Kidney epithelial cell (primary cell): Measurements from ENCODE around the gene DDX54. TPM values are rescaled to one million over a fixed set of nuclear protein-coding genes. Genes with fewer than 3 reads are reported as not detected.

Source experiments
- DNase-seq: peaks from one replicate; pipeline ENCODE4 v3.0.0-alpha.2; 2010; ENCODE audit warnings: low read depth
- H3K27me3 ChIP-seq: 2 replicates; pipeline ENCODE4 v1.6.0; 2011; ENCODE audit warnings: low read length; ENCODE audit not compliant: control insufficient read depth, insufficient read depth
- H3K36me3 ChIP-seq: 2 replicates; pipeline ENCODE4 v1.5.1; 2011; ENCODE audit warnings: low read length; ENCODE audit not compliant: control insufficient read depth, insufficient read depth
- H3K4me3 ChIP-seq: 2 replicates; pipeline ENCODE4 v1.5.1; 2011; ENCODE audit warnings: low read depth, mild to moderate bottlenecking, control low read depth, low read length
- total RNA-seq: library from RNA; depleted of rRNA; stranded (reverse); fragments of >200 nt; gene quantifications from 2 replicates; pipeline ENCODE4 v1.2.3, GENCODE V29; 2015
- TF ChIP-seq, protein P1 (sequence below): IDR thresholded peaks from 2 replicates; pipeline ENCODE4 v1.5.1; 2011; ENCODE audit warnings: mild to moderate bottlenecking, moderate library complexity, low read length, control low read depth, inconsistent platforms; ENCODE audit not compliant: insufficient read depth, poor library complexity, severe bottlenecking

DDX54 gene
- total RNA-seq, 1 donor from 2014 or later, result 77.6 TPM

DNA sequence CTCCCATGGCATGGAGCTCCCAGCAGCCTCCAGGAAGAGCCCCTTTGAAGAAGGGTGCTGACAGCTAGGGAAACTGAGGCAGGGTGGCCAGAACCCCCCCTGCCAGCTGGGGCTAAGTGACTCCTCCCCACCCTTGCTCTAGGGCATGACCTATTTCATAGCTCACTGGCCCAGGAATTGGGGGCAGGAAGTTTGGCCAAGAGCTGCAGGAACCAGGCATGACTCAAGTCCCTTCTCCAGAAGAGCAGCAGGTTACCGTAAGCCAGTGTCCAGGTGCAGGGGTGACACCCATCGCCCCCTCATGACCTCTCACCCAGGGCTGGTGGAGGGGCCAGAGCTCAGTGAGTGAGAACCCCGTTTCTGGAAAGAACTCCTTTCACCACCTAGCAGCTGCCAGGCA, 51.6 kb downstream of the DDX54 start:
- Histone ChIP-seq H3K36me3 (no peaks in the 10 kb centered on the region), H3K27me3 (no peaks in the 10 kb centered on the region), H3K4me3 (no peak overlapping the region)
- no peak for DNase-seq
- TF ChIP-seq, protein P1, sequence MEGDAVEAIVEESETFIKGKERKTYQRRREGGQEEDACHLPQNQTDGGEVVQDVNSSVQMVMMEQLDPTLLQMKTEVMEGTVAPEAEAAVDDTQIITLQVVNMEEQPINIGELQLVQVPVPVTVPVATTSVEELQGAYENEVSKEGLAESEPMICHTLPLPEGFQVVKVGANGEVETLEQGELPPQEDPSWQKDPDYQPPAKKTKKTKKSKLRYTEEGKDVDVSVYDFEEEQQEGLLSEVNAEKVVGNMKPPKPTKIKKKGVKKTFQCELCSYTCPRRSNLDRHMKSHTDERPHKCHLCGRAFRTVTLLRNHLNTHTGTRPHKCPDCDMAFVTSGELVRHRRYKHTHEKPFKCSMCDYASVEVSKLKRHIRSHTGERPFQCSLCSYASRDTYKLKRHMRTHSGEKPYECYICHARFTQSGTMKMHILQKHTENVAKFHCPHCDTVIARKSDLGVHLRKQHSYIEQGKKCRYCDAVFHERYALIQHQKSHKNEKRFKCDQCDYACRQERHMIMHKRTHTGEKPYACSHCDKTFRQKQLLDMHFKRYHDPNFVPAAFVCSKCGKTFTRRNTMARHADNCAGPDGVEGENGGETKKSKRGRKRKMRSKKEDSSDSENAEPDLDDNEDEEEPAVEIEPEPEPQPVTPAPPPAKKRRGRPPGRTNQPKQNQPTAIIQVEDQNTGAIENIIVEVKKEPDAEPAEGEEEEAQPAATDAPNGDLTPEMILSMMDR, result no peak

DNA sequence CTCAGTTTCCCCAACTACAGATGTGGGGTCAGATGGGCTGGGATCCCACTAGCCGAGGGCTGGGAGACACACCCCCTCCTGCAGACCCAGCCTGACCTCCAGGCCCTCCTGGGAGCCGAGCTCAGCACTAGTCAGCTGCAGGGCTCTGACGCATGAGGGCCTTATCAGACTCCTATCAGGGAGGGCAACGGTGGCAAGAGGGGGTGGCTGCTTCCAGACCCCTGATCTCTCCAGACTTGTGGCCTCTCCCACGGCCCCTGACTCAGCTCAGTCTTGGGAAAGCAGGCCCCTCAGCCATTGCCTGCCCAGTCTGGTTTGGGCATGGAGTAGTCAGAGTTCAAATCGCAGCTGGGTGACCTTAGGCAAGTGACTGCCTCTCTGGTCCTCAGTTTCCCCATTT, 52.2 kb downstream of the DDX54 start:
- H3K27me3 ChIP-seq, result no peaks in the 10 kb centered on the region
- H3K4me3 ChIP-seq, result no peak overlapping the region
- TF ChIP-seq, protein P1, result no peak
- H3K36me3 ChIP-seq, result no peaks in the 10 kb centered on the region
- DNase-seq, result no peak

DNA sequence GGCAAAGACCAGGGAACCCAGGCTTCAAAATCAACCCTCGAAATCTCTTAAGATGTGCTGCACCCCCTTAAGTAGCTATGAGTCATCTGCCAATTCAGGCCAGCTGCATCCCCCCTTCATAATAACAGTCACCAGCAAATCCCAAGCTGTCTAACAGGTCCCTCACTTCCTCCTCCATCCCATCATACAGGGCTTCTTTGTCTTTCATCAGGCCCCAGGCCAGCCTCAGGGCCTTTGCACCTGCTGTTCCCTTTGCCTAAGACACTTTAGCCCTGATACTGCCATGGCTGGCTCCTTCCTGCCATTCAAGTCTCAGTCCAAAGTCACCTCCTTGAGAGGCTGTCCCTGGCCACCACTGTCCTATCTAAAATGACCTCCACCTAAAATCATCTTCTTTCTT, 53.7 kb downstream of the DDX54 start:
- no peaks in the 10 kb centered on the region for H3K36me3 ChIP-seq
- peaks cover 5% of the 10 kb centered on the region for H3K27me3 ChIP-seq
- no peak overlapping the region for H3K4me3 ChIP-seq
- DNase-seq, result no peak
- TF ChIP-seq, protein P1, result no peak

DNA sequence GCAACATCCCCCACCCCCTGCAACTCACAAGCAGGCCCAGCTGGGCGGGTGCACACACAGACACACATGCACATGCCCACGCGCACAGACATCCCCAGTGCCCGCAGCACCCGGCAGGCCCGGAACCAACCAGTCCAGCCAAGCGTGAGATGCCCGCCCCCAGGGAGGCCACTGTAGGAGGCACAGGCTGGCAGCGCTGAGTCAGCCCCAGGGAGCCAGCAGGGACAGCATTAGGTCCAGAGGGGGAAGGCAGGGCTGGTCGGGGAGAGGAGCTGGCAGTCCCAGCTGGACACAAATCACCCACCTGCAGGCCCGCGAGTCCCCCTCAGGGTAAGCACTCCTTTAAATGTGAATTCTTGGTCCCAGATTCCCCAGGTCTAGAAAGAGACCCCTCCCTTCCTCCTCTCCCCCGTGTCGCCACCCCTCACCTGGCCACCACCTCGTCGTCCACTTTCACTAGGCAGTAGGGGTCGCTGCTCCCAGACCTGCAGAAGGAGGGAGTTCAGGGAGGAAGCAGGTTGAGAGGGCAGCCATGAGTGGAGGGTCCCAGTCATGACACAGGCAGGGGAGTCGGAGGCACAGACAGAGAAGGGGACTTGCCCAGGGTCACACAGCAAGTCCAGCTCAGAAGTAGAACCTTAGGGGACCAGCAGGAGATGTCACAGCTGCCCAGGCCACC, 54.7 kb downstream of the DDX54 start:
- DNase-seq, result no peak
- H3K4me3 ChIP-seq, result no peak overlapping the region
- H3K27me3 ChIP-seq, result peaks cover 5% of the 10 kb centered on the region
- TF ChIP-seq, protein P1, result peak; percentile 77
- H3K36me3 ChIP-seq, result no peaks in the 10 kb centered on the region

DNA sequence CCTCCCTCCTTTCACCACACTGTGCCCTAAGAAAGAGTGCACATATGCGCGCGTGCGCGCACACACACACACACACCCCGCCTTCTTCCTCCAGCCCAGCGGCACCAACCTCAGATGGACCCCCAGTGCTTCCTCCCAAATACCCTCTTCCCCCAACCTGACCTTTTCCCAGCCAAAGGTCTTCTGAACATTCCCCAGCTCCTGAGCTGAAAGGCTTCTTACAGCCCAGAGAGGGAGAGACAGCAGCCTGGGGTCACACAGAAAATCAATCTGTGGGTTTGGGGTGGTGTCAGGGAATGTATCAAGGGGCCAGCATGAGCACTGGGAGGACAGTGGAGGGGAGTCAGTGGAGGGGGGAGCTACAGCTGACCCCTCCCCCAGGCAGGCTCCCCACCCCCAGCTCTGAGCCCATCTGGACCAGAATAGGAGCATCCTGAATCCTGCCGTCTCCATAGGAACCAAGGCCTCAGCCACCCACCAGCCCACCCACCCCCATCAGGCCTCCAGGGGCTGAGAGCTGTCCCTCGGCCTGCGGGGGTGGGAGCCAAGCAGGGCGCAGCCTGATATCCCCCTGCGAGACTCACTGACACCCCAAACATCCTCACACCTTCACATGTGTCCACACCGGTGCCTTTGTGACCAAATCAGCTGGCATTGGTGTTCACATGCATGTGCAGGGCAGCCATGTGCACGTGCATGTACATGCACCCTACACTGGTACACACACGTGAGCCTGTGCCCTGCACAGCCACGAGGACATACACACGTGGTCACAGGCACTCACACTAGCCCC, 55.4 kb downstream of the DDX54 start:
- H3K27me3 ChIP-seq, result peaks cover 5% of the 10 kb centered on the region
- no peak overlapping the region for H3K4me3 ChIP-seq
- no peaks in the 10 kb centered on the region for H3K36me3 ChIP-seq
- no peak for DNase-seq
- TF ChIP-seq, protein P1, result no peak
